Esophagus (tissue), 2 donors: ENCODE data around the gene SIGLEC15. TPM values are rescaled to one million over a fixed set of nuclear protein-coding genes. Genes with fewer than 3 reads are reported as not detected.
"Not testable (repeated sequence)": the region's sequence is repeated elsewhere in the genome, so short reads cannot be mapped to it uniquely, and the experiment has no call there.

ENCODE experiments used
- H3K27ac ChIP-seq, 2 donors: one replicate each; pipeline ENCODE4 v1.5.1; 2013; ENCODE audit warnings: low read depth in 2 of 2, mild to moderate bottlenecking in 2 of 2, inconsistent platforms in 1 of 2, low read length in 1 of 2, moderate library complexity in 1 of 2
- H3K27me3 ChIP-seq, 2 donors: one replicate each; pipeline ENCODE4 v1.6.1; 2013; ENCODE audit warnings: low read length in 2 of 2, control low read depth in 1 of 2, mild to moderate bottlenecking in 1 of 2; ENCODE audit not compliant: insufficient read depth in 2 of 2, control insufficient read depth in 1 of 2
- H3K36me3 ChIP-seq, 2 donors: one replicate each; pipeline ENCODE4 v1.6.1; 2013; ENCODE audit warnings: low read length in 1 of 2; ENCODE audit not compliant: control insufficient read depth in 2 of 2, insufficient read depth in 2 of 2
- H3K4me1 ChIP-seq, 2 donors: one replicate each; pipeline ENCODE4 v1.6.1; 2013; ENCODE audit warnings: low read length in 1 of 2; ENCODE audit not compliant: control insufficient read depth in 2 of 2, insufficient read depth in 2 of 2
- H3K4me3 ChIP-seq, 2 donors: one replicate each; pipeline ENCODE4 v1.5.1; 2013; ENCODE audit warnings: low read length in 2 of 2, mild to moderate bottlenecking in 2 of 2, low read depth in 1 of 2, moderate library complexity in 1 of 2
- H3K9me3 ChIP-seq, 2 donors: one replicate each; pipeline ENCODE4 v1.6.1; 2013; ENCODE audit warnings: mild to moderate bottlenecking in 2 of 2, low read depth in 1 of 2, low read length in 1 of 2, moderate library complexity in 1 of 2; ENCODE audit not compliant: control insufficient read depth in 2 of 2, insufficient read depth in 1 of 2
- WGBS, 2 donors: extraction: QIAGEN DNeasy Blood & Tissue Kit; methylation state at CpG; one replicate each; pipeline ENCODE4 v1.1.7; 2013; 5-methylcytosine and 5-hydroxymethylcytosine counted together
- polyA plus RNA-seq, 2 donors: library from polyadenylated mRNA; stranded (reverse); fragments of 200-250 nt; gene quantifications; one replicate each; pipeline ENCODE4 v1.2.3, GENCODE V29; 2013
- donor health status: healthy with polysubstance abuse.
- donor health status: Bipolar disorder and iron deficiency.

SIGLEC15 gene
- polyA plus RNA-seq, 2 donors: 0.02 TPM; not detected in 1

DNA sequence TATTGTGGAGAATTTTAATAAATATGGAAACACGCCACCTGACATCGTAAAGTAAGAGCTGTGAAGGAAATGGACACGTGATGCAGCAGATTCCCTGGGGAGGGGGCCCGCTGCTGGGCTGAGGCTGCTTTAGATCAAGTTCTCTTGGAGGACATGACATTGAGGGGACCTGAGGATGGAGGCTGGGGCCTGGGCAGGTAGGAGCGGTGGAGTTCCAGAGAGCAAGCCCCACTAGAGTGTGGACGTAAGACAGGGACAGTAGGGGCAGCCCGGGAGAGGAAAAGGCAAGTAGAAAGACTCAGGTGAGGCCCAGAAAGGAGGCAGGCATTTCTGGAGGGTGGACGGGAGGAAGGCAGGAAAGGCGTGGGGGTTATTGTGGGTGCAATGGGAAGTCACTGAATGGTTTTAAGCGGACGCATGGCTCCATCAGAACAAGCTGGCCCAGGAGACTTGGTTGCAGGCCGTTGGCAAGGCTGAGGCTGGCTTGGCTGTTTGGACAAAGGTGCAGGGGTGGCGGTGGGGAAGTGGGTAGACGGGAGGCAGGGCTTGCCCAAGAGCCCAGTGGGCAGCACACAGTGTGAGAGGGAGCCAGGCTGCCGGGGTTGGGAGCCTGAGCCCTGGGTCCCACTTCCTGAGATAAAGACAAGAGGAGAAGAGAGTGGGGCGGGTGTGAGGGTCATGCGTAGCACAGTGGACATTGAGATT is 15.7 kb downstream of the SIGLEC15 start:
- H3K27me3 ChIP-seq: peaks cover 5 to 16% of the 10 kb centered on the region in 2 donors

DNA sequence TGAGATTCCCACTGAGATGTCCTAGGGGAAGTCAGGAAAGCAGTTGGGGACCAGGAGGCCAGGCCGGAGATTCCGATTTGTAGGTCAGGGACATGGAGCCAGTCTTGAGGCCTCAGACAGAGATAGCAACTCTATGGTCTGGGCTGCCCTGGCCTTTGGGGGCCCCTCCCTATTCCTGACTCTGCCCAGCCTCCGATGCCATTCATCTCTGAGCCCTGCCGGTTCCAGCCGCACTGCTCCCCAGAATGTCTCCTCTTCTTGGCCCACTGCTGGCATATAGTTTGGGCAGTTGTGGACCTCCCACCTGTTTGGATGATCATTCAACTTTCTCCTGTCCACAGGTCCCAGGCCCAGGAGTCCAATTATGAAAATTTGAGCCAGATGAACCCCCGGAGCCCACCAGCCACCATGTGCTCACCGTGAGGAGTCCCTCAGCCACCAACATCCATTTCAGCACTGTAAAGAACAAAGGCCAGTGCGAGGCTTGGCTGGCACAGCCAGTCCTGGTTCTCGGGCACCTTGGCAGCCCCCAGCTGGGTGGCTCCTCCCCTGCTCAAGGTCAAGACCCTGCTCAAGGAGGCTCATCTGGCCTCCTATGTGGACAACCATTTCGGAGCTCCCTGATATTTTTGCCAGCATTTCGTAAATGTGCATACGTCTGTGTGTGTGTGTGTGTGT is 16.4 kb downstream of the SIGLEC15 start:
- Histone ChIP-seq H3K27ac (no peak overlapping the region), H3K9me3 (no peaks in the 10 kb centered on the region), H3K4me3 (no peak overlapping the region), H3K27me3 (peaks cover 0 to 12% of the 10 kb centered on the region in 2 donors), H3K4me1 (peaks cover 2 to 8% of the 10 kb centered on the region in 2 donors), H3K36me3 (no peaks in the 10 kb centered on the region)
- 89 to 91% methylated on average over 12 of the region's 12 CpGs for WGBS, 2 donors

More for the DNA sequence above, 15.7 kb downstream of the SIGLEC15 start:
- WGBS, 2 donors: 77 to 81% methylated on average over 17 of the region's 17 CpGs
- Histone ChIP-seq H3K9me3 (no peaks in the 10 kb centered on the region), H3K4me1 (peaks cover 2 to 8% of the 10 kb centered on the region in 2 donors), H3K36me3 (no peaks in the 10 kb centered on the region), H3K27ac (no peak overlapping the region), H3K4me3 (no peak overlapping the region)

- no peak overlapping the region for H3K27ac ChIP-seq
- no peak overlapping the region for H3K4me3 ChIP-seq
- peaks cover 0 to 9% of the 10 kb centered on the region in 2 donors for H3K27me3 ChIP-seq
- H3K4me1 ChIP-seq: peaks cover 2 to 6% of the 10 kb centered on the region in 2 donors
- WGBS, 2 donors: 80 to 83% methylated on average over 9 of the region's 9 CpGs
- H3K36me3 ChIP-seq: no peaks in the 10 kb centered on the region
- no peaks in the 10 kb centered on the region for H3K9me3 ChIP-seq
These were observed 17.5 kb downstream of the SIGLEC15 start for GRCh38 chr18:45843019-45843418.

DNA sequence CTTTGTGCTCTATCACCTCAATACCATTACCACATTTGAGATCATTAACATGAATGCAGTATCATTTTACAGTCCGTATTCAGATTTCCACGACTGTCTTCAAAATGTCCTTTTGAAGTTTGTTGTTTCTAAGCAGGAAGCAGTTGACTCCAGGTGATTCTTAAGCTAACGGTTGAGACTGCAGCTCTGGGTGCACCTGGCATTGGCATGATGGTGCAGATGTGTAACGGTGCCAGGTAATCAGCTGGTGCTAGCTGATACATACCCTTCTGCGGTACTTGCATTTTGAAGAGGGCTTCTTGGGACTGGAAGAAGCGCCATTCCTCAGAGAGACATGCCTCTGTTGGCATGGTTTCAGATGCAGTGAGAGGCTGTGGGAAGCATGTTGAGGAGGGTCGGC is 19.5 kb downstream of the SIGLEC15 start:
- 79 to 87% methylated on average over 7 of the region's 7 CpGs for WGBS, 2 donors
- H3K9me3 ChIP-seq: no peaks in the 10 kb centered on the region

GRCh38 chr18:45845410-45845809 is 19.9 kb downstream of the SIGLEC15 start:
- 79 to 81% methylated on average over 8 of the region's 8 CpGs for WGBS, 2 donors

More for the DNA sequence above, 19.5 kb downstream of the SIGLEC15 start:
- H3K27ac ChIP-seq: no peak overlapping the region
- no peak overlapping the region for H3K4me3 ChIP-seq
- peaks cover 3 to 4% of the 10 kb centered on the region in 2 donors for H3K36me3 ChIP-seq
- H3K4me1 ChIP-seq: no peaks in the 10 kb centered on the region
- no peaks in the 10 kb centered on the region for H3K27me3 ChIP-seq

GRCh38 chr18:45847119-45847518 is 21.6 kb downstream of the SIGLEC15 start:
- Histone ChIP-seq H3K4me1 (no peaks in the 10 kb centered on the region), H3K27me3 (no peaks in the 10 kb centered on the region), H3K4me3 (no peak overlapping the region), H3K36me3 (peaks cover 6 to 13% of the 10 kb centered on the region in 2 donors), H3K9me3 (no peaks in the 10 kb centered on the region), H3K27ac (no peak overlapping the region)
- 58 to 67% methylated on average over 3 of the region's 3 CpGs for WGBS, 2 donors

More at GRCh38 chr18:45845410-45845809, 19.9 kb downstream of the SIGLEC15 start:
- H3K27me3 ChIP-seq: no peaks in the 10 kb centered on the region
- H3K4me3 ChIP-seq: no peak overlapping the region
- H3K9me3 ChIP-seq: no peaks in the 10 kb centered on the region
- H3K27ac ChIP-seq: no peak overlapping the region
- H3K36me3 ChIP-seq: peaks cover 6 to 7% of the 10 kb centered on the region in 2 donors
- no peaks in the 10 kb centered on the region for H3K4me1 ChIP-seq

DNA sequence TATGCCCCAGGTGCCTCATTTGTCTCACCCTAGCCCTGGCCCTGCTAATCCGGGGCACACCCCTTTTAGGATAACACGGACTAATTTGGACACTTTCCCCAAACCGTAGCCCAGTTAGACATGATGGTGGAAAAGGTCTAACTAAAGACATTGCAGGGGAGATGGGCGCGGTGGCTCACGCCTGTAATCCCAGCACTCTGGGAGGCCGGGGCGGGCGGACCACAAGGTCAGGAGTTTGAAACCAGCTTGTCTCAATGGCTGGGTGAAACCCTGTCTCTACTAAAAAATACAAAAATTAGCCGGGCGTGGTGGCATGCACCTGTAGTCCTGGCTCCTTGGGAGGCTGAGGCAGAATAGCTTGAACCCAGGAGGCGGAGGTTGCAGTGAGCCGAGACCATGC is 23.2 kb downstream of the SIGLEC15 start:
- H3K36me3 ChIP-seq: peaks cover 6 to 18% of the 10 kb centered on the region in 2 donors
- not testable (repeated sequence) for H3K4me1 ChIP-seq, H3K27ac ChIP-seq, H3K9me3 ChIP-seq, H3K4me3 ChIP-seq, H3K27me3 ChIP-seq
- WGBS, 2 donors: 96 to 97% methylated on average over 13 of the region's 13 CpGs

DNA sequence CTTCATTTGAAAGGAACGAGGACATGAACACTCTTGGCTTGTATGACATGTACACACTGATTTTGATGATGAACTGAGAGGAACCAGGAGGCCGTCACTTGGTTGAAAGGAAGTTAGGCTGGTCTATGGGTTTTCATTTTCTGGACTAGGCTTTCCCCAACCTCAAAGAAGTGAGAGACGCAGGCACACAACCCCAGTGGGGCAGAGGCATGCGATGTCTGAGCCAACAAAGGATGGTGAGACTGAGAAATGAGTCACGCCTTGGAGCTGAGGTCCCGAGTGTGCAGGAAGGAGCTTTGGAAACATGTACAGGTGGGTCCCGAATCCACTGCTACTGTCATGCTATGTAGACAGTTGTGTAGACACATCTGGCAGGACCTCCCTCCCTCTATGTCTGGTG is 24.1 kb downstream of the SIGLEC15 start:
- 91 to 92% methylated on average over 7 of the region's 7 CpGs for WGBS, 2 donors
- no peak overlapping the region for H3K27ac ChIP-seq
- no peaks in the 10 kb centered on the region for H3K9me3 ChIP-seq
- no peaks in the 10 kb centered on the region for H3K4me1 ChIP-seq
- no peaks in the 10 kb centered on the region for H3K27me3 ChIP-seq
- peaks cover 6 to 18% of the 10 kb centered on the region in 2 donors for H3K36me3 ChIP-seq
- H3K4me3 ChIP-seq: no peak overlapping the region

GRCh38 chr18:45850021-45850420 is 24.5 kb downstream of the SIGLEC15 start:
- WGBS, 2 donors: 76 to 89% methylated on average over 10 of the region's 10 CpGs
- peaks cover 6 to 22% of the 10 kb centered on the region in 2 donors for H3K36me3 ChIP-seq
- H3K4me1 ChIP-seq: no peaks in the 10 kb centered on the region
- H3K27ac ChIP-seq: no peak overlapping the region
- H3K27me3 ChIP-seq: no peaks in the 10 kb centered on the region
- H3K9me3 ChIP-seq: no peaks in the 10 kb centered on the region
- H3K4me3 ChIP-seq: no peak overlapping the region
